ENCODE results near the gene CACNG7.

Gene CACNG7

DNA sequence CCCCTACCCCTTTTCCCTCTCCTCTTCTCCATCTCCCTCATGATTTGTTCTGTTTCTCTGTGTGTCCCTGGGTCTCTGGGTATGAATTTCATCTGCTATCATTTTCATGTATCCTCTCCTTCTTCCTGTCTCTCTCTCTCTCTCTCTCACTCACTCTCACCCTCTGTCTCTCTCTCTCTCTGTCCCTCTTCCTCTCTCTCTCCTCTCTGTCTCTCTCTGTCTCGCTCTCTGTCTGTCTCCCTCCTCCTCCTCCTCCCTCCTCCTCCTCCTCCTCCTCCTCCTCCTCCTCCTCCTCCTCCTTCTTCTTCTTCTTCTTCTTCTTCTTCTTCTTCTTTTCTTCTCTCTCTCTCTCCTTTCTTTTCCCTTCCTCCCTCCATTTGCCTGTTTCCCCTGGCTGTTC is 3.3 kb upstream of the CACNG7 start:
- no peaks in the 10 kb centered on the region for H4K20me1 ChIP-seq (ENCODE audit: insufficient read depth, low read length, poor library complexity, severe bottlenecking)
- no peak overlapping the region for H3K9ac ChIP-seq (ENCODE audit: low read depth, low read length, poor library complexity, severe bottlenecking)
- no peaks in the 10 kb centered on the region for H3K4me1 ChIP-seq (ENCODE audit: insufficient read depth, low read length, poor library complexity, severe bottlenecking)
- no peaks in the 10 kb centered on the region for H3F3A ChIP-seq (ENCODE audit: low read depth)
- no peak for TF ChIP-seq EZH2phosphoT487 (IDR thresholded peaks at IDR 0.05; ENCODE audit: borderline replicate concordance)
- TF ChIP-seq, protein P1, sequence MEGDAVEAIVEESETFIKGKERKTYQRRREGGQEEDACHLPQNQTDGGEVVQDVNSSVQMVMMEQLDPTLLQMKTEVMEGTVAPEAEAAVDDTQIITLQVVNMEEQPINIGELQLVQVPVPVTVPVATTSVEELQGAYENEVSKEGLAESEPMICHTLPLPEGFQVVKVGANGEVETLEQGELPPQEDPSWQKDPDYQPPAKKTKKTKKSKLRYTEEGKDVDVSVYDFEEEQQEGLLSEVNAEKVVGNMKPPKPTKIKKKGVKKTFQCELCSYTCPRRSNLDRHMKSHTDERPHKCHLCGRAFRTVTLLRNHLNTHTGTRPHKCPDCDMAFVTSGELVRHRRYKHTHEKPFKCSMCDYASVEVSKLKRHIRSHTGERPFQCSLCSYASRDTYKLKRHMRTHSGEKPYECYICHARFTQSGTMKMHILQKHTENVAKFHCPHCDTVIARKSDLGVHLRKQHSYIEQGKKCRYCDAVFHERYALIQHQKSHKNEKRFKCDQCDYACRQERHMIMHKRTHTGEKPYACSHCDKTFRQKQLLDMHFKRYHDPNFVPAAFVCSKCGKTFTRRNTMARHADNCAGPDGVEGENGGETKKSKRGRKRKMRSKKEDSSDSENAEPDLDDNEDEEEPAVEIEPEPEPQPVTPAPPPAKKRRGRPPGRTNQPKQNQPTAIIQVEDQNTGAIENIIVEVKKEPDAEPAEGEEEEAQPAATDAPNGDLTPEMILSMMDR (conservative IDR thresholded peaks at IDR 0.05; ENCODE audit: low read length) = no peak
- H3K36me3 ChIP-seq (ENCODE audit: insufficient read depth, low read length) = no peaks in the 10 kb centered on the region
- no peaks in the 10 kb centered on the region for H3K79me2 ChIP-seq (ENCODE audit: insufficient read depth, low read length)
- H3K4me2 ChIP-seq (ENCODE audit: low read depth, low read length, poor library complexity, severe bottlenecking) = no peak overlapping the region
- no peaks in the 10 kb centered on the region for H3K9me2 ChIP-seq (replicated peaks; ENCODE audit: low read depth, low read length)
- H3K4me3 ChIP-seq (ENCODE audit: low read length, poor library complexity, severe bottlenecking) = no peak overlapping the region
- H3K9me3 ChIP-seq (ENCODE audit: insufficient read depth, low read depth, low read length) = no peaks in the 10 kb centered on the region
- no peak overlapping the region for H2AFZ ChIP-seq (ENCODE audit: low read length)
- H3K27me3 ChIP-seq (ENCODE audit: insufficient read depth, low read length, poor library complexity, severe bottlenecking) = no peaks in the 10 kb centered on the region

DNA sequence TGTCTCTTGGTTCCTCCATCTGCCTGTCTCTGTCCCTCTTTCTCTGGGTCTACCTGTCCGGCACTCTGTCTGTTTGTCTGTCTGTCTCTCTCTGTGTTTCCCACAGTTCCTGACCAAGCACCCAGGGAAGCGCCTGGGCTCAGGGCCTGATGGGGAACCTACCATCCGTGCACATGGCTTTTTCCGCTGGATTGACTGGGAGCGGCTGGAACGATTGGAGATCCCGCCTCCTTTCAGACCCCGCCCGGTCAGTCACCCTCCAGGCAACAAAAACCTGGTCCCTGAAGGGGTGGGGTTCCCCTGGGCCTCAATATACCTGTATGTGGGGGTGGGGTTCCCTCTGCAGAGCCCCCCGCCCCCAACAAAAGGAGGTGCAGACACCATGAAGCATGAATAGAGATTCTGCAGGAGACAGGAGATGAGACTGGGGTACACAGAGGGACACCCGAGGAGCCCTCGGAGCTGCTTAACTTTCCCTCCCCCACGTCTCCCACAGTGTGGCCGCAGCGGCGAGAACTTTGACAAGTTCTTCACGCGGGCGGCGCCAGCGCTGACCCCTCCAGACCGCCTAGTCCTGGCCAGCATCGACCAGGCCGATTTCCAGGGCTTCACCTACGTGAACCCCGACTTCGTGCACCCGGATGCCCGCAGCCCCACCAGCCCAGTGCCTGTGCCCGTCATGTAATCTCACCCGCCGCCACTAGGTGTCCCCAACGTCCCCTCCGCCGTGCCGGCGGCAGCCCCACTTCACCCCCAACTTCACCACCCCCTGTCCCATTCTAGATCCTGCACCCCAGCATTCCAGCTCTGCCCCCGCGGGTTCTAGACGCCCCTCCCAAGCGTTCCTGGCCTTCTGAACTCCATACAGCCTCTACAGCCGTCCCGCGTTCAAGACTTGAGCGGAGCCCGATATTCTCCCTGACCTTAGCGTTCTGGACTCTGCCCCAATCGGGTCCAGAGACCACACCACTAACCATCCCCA is 2.6 kb upstream of the CACNG7 start:
- no peaks in the 10 kb centered on the region for H3K4me1 ChIP-seq (ENCODE audit: insufficient read depth, low read length, poor library complexity, severe bottlenecking)
- H3K9me3 ChIP-seq (ENCODE audit: insufficient read depth, low read depth, low read length) = no peaks in the 10 kb centered on the region
- no peak for TF ChIP-seq EZH2phosphoT487 (IDR thresholded peaks at IDR 0.05; ENCODE audit: borderline replicate concordance)
- TF ChIP-seq, protein P1 (conservative IDR thresholded peaks at IDR 0.05; ENCODE audit: low read length) = peak; percentile 82
- H3K9me2 ChIP-seq (replicated peaks; ENCODE audit: low read depth, low read length) = no peaks in the 10 kb centered on the region
- no peaks in the 10 kb centered on the region for H3K79me2 ChIP-seq (ENCODE audit: insufficient read depth, low read length)
- H3F3A ChIP-seq (ENCODE audit: low read depth) = no peaks in the 10 kb centered on the region
- no peak overlapping the region for H2AFZ ChIP-seq (ENCODE audit: low read length)
- H3K36me3 ChIP-seq (ENCODE audit: insufficient read depth, low read length) = no peaks in the 10 kb centered on the region
- H4K20me1 ChIP-seq (ENCODE audit: insufficient read depth, low read length, poor library complexity, severe bottlenecking) = no peaks in the 10 kb centered on the region
- H3K9ac ChIP-seq (ENCODE audit: low read depth, low read length, poor library complexity, severe bottlenecking) = no peak overlapping the region
- no peak overlapping the region for H3K4me2 ChIP-seq (ENCODE audit: low read depth, low read length, poor library complexity, severe bottlenecking)
- no peak overlapping the region for H3K4me3 ChIP-seq (ENCODE audit: low read length, poor library complexity, severe bottlenecking)
- H3K27me3 ChIP-seq (ENCODE audit: insufficient read depth, low read length, poor library complexity, severe bottlenecking) = no peaks in the 10 kb centered on the region

DNA sequence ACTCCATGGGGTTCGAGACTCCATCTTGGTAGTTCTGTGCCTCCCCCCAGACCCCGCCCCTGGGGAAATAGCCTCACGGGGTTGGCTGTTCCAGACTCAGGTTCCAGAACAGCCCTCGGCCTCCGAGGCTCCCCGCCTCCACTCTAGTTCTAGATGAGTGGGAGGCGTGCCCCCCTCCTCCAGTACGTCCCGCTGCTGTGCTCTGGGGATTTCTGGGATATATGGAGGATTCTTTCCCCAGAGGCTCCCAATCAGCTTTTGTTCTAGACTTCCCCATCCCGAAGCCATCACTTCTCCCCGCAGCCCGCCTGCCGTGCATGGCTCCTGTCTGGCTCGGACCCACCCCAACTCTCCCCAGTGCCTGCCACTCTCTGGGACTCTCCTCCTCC is 1.9 kb upstream of the CACNG7 start:
- Histone ChIP-seq H3K9me3 (ENCODE audit: insufficient read depth, low read depth, low read length) (no peaks in the 10 kb centered on the region), H3K9ac (ENCODE audit: low read depth, low read length, poor library complexity, severe bottlenecking) (no peak overlapping the region), H3K4me3 (ENCODE audit: low read length, poor library complexity, severe bottlenecking) (no peak overlapping the region), H3K4me1 (ENCODE audit: insufficient read depth, low read length, poor library complexity, severe bottlenecking) (no peaks in the 10 kb centered on the region), H3K9me2 (replicated peaks; ENCODE audit: low read depth, low read length) (no peaks in the 10 kb centered on the region), H3K36me3 (ENCODE audit: insufficient read depth, low read length) (no peaks in the 10 kb centered on the region), H3F3A (ENCODE audit: low read depth) (no peaks in the 10 kb centered on the region), H3K79me2 (ENCODE audit: insufficient read depth, low read length) (no peaks in the 10 kb centered on the region), H2AFZ (ENCODE audit: low read length) (no peak overlapping the region), H3K4me2 (ENCODE audit: low read depth, low read length, poor library complexity, severe bottlenecking) (no peak overlapping the region), H3K27me3 (ENCODE audit: insufficient read depth, low read length, poor library complexity, severe bottlenecking) (no peaks in the 10 kb centered on the region), H4K20me1 (ENCODE audit: insufficient read depth, low read length, poor library complexity, severe bottlenecking) (no peaks in the 10 kb centered on the region)
- TF ChIP-seq, protein P1 (conservative IDR thresholded peaks at IDR 0.05; ENCODE audit: low read length) = no peak
